NCI-H2029 treated with DMSO at 0.1 percent for 48 hours (cell line): ENCODE data around the gene SLC6A9.

Experiments used
- DNase-seq: peaks from one replicate; lab custom pipeline; 2025; lab: John Stamatoyannopoulos, UW

The SLC6A9 gene

DNA sequence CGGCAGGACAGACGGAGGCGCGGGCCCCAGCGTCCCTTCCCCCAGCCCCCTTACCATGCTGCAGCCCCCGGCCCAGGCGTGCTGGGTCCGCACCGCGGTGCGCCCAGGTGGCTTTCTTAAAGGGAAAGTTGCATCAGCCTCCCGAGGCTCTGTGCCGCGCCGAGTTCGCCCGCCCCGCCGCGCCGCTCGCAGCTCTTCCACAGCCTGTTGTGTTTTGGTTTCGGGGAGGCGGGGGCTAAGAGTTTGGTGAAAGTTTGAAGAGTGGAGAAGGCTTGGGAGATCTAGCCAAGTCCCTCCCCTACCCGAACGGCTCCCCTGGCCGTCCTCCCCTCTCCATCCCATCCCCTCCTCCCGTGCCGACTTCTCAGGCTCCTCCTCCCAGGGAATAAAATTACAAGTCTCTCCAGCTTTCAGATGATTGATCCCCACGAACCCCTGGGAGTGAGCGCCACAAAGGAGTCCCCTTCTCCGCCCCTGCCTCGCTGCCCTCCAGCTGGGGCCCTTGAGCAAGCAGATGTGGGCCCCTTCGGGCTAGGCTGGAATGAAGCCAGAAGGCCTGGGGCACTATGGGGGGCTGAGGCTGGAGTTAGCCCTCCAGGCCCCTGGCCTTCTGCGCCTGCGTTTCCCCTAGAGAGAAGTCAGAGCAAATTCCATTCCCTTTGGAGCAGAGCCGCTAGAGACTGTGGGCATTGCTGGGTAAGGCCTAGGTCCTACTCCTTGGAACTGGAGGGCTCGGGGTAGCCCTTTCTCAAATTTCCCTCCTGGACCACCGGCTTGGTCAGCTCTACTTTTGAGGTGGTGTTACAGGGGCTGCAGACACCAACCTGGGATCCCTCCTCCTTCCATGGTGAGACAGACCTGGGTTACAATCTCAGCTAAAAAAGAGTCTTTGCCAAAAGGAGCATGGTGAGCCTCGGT, at the start of gene SLC6A9:
Gene SLC6A9 (minus strand): TSS at position 211 of the 918 bp plus-strand sequence. CDS start 7,185 bp downstream, outside the sequence.
- DNase-seq: no peak

DNA sequence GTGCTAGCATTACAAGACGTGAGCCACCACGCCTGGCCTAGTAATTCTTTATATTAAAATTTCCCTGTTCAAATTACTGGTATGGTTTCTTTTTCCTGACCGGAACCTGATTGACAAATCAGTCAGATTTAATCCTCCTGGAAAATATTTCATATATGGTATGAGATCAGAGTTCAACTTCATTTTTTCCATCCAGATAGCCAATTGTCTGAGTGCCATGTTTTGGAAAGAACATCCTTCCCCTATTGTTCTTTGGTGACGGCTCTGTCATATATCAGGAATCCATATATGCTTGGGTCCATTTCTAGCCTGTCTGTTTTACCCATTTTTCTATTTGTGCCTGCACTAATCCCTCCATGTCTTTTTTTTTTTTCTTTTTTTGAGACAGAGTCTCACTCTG, 48.3 kb upstream of the SLC6A9 start:
- DNase-seq: no peak

- DNase-seq: no peak
Measured at GRCh38 chr1:44078104-44078503, 46.8 kb upstream of the SLC6A9 start.

- DNase-seq: no peak
Measured at GRCh38 chr1:44077421-44077820, 46.2 kb upstream of the SLC6A9 start.

- no peak for DNase-seq
Measured at GRCh38 chr1:44076066-44076465, 44.8 kb upstream of the SLC6A9 start.

- no peak for DNase-seq
Measured at GRCh38 chr1:44074415-44074814, 43.2 kb upstream of the SLC6A9 start.

DNA sequence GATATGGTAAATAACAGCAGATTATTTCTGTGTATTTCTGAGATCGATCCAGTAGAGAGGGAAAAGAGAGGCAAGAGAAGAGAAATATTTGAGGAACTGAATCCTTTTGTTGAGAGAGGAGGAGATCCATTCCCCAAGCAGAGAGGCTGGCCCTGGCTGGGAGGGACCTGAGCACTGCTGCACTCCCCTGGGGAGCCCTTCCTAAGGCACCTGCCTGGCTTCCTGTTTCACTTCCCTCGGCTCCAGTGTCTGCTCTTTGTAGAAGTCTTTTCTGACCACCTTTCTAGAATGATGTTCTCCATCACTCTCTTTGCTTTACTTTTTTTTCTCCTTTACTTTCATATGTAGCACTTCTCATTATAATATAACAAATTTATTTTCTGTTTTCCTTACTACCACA, 42.3 kb upstream of the SLC6A9 start:
- DNase-seq: no peak

DNA sequence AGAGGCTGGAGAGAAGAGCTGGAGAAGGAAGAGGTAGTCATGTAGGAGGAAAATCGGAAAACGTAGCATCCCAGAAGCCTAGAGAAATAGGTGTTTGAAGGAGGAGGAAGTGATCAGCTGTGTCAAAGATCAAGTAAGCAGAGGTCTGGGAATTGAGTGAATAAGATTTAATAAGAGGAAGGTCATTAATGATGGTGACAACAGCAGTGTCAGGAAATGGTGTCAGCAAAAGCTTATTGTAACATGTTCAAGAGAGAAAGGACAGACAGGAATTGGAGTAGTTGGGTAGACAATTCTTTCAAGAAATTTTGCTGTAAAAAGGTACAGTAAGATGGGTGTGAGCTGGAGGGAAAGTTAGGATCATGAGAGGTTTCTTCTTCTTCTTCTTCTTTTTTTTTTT, 41.6 kb upstream of the SLC6A9 start:
- DNase-seq: no peak

GRCh38 chr1:44072204-44072603, 40.9 kb upstream of the SLC6A9 start:
- no peak for DNase-seq

- DNase-seq: no peak
Measured at GRCh38 chr1:44071461-44071860, 40.2 kb upstream of the SLC6A9 start.

- no peak for DNase-seq
Measured at GRCh38 chr1:44068442-44068921, 37.2 kb upstream of the SLC6A9 start.

DNA sequence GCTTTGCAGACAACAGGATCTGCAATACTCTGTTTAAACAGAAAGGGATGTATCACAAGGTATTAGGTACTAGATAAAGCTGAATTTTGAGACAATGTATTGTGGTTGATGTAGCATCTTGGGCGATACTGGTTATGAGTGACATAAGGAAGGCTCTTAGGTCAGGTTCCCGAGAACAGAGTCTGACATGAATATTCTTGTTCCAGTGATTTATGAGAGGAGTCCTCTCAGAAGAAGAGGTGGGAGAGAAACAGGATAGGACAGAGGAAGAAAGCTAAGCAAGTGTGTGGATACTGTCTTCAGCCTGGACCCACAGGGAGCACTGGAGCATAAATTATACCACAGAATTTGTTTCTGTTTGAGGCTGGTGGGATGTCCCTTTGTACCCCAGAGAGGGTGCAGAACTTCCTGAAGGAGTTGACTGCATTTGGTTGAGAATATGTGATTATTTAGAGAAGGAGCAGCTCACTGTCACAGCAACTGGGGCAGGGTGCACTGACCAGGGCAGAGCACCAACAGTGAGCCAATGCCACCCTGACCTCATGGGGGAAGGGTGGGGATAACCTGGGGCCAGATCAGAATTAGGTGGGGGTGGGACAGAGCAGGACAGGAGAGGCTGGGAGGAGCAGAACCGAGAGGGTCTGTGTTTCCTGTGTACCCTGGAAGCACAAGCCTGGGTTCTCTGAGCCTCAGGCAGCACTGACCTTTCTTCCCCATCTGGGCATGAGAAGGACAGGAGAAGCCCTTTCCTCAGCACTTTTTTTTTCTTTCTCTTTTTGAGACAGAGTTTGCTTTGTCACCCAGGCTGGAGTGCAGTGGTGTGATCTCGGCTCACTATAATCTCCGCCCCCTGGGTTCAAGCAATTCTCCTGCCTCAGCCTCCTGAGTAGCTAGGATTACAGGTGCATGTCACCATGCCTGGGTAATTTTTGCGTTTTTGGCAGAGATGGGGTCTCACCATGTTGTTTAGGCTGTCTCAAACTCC, 36.3 kb upstream of the SLC6A9 start:
- DNase-seq: no peak

DNA sequence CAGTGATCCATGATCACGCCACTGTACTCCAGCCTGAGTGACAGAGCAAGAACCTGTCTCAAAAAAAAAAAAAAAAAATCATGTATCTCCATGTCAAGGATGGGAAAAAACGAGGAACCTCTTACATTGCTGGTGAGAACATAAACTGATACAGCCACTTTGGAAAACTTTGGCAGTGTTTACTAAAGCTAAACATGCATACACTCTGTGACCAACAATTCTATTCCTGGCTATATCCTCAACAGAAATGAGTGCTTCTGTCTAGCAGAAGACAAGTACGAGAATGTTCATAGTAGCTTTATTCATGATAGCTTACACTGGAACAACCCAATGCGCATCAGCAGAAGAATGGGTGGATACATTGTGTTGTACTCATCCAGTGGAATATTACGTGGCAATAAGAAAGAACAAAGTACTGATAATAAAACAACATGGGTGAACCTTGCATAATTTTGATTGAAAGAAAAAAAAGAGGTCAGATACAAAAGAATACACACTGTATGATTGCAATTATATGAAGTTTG, 31.5 kb upstream of the SLC6A9 start:
- no peak for DNase-seq

- no peak for DNase-seq
Measured at GRCh38 chr1:44061857-44062256, 30.6 kb upstream of the SLC6A9 start.

GRCh38 chr1:44060830-44061267, 29.6 kb upstream of the SLC6A9 start:
- DNase-seq: no peak

DNA sequence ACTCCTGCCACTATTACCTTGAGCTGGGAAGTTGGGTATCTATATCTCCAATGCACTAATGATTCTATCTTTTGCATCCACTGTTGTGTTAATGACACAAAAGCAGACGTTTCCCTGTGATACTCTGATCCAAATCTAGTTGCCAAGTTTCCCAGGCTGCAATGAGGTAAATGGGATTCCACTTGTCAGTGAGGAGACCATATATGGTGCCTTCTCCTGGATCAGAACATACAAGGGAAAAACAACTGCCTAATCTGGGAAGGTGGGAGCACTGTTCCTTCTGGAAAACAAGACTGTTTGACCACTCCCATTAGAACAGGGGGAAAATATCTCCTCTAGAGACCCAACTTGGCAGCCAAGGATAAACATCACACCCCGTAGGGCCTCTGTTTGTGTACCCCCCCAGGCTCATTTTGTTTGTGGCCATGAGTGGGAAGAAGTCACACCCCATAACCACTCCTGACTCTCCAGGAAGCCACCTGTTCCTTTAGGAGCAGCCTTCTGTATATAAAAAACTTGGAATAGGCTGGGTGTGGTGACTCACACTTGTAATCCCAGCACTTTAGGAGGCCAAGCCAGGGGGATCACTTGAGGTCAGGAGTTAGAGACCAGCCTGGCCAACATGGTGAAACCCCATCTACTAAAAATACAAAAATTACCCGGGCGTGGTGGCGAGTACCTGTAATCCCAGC, 28.5 kb upstream of the SLC6A9 start:
- peak; percentile 25 for DNase-seq

DNA sequence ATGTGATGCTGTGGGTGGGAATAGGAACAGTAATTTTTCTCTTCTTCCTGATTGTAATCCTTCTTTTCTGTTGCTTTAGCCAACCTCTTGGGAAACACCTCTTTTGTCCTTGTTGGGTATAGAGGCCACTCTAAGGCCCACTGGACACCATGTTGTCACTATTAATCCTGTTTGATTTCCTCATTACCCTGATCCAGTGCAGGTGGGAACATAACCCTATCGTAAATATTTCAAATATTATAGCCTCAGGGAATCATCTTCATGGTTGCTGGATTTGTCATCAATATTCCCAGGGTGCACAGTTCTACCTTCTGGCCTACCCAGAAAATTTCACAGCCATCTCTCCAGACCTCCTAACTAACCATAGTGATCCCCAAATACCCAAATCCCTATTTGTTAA, 27.9 kb upstream of the SLC6A9 start:
- no peak for DNase-seq

GRCh38 chr1:44057293-44057692, 26.0 kb upstream of the SLC6A9 start:
- no peak for DNase-seq

GRCh38 chr1:44053394-44053793, 22.1 kb upstream of the SLC6A9 start:
- DNase-seq: no peak

- no peak for DNase-seq
Measured at GRCh38 chr1:44050261-44050660, 19.0 kb upstream of the SLC6A9 start.

DNA sequence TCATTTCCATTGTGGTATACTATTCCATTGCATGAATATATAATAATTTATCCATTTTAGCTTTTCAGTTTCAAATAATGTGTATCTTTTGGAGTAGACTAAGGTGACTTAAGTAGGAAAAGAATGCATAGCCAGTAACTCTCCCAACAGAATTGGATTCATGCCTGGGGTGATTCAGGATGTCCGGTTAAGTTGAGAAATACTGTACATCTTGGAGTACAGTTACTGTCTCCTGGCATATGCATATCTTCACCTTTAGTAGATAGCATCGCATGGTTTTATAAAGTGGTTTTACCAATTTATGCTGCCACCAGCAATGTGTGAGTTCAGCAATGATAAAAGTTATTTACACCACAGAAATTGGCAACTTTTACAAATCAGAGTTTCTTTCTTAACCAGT, 18.6 kb upstream of the SLC6A9 start:
- no peak for DNase-seq
